Stimulated activated effector memory CD8-positive, alpha-beta T cell treated with anti-CD3 and anti-CD28 coated beads, Interleukin-12 subunit alpha, Interleukin-12 subunit beta, amount 100 ng/mL, for 72 hours (primary cell): ENCODE measurements around the gene TEX29.

ENCODE experiments used
- ATAC-seq: fragments of 150-1000 bp; cut with Tn5 transposase; 2 replicates; pipeline ENCODE4 v1.10.0; 2021
- DNase-seq, 2 donors: peaks; one replicate each; pipeline ENCODE4 v3.0.0; 2021 to 2022; ENCODE audit warnings: low spot score in 2 of 2
- H3K27ac Mint-ChIP-seq: one replicate; pipeline ENCODE4 v1.8.0; 2022; ENCODE audit warnings: mild to moderate bottlenecking, mixed read lengths
- H3K36me3 Mint-ChIP-seq: one replicate; pipeline ENCODE4 v1.8.0; 2022; ENCODE audit warnings: mild to moderate bottlenecking, mixed read lengths
- H3K4me1 Mint-ChIP-seq: one replicate; pipeline ENCODE4 v1.8.0; 2022; ENCODE audit warnings: mixed read lengths
- H3K4me3 Mint-ChIP-seq: one replicate; pipeline ENCODE4 v1.8.0; 2022; ENCODE audit warnings: mild to moderate bottlenecking, mixed read lengths
- H3K9me3 Mint-ChIP-seq: one replicate; pipeline ENCODE4 v1.8.0; 2022; ENCODE audit warnings: mixed read lengths

TEX29 gene

DNA sequence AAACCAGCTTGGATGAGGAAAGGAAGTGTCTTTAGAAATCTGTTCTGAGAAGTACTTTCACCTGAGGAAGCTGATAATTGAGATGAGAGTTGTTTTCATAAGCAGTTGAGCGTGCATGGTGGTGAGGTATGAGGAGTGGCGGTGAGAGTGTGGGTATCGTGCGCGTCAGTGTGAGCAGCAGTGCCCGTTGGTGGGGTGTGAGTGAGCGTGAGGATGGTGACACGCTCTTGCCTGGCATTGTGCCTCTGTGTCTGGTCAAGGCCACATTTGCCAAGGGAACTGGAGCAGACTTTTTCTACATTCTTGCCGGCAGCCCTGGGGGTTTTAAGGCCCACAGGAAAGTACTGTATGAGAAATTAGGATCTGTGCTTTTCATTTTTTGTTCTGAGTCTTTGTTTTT is 36.5 kb upstream of the TEX29 start:
- Mint-ChIP-seq H3K4me3 (no peak overlapping the region), H3K4me1 (peaks cover 5% of the 10 kb centered on the region), H3K9me3 (no peaks in the 10 kb centered on the region), H3K36me3 (peaks cover 100% of the 10 kb centered on the region), H3K27ac (no peak overlapping the region)
- DNase-seq, result no peak
- ATAC-seq, result no peak

DNA sequence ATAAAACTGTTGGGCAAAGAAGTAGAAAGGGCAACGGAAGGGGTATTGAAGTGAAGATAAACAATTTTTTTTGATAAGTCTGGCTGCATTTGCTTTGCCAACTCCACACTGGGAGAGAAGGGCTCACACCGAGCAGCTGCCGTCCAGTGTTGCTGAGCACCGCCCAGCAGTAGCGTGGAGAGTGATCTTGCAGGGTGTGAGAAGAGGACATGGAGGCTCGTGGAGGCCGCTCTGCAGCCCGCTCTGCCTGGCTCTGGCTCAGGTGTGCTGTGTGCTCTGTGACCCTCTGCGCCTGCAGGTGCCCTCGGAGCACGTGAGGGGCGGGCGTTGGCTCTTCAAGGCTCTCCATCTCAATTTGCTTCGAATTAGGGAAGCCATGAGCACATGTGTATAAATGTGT is 35.9 kb upstream of the TEX29 start:
- Mint-ChIP-seq H3K36me3 (peaks cover 100% of the 10 kb centered on the region), H3K4me1 (peaks cover 5% of the 10 kb centered on the region), H3K9me3 (no peaks in the 10 kb centered on the region), H3K27ac (no peak overlapping the region), H3K4me3 (no peak overlapping the region)
- DNase-seq (no peak), ATAC-seq (no peak)

GRCh38 chr13:111286162-111286561 is 34.3 kb upstream of the TEX29 start:
- Mint-ChIP-seq H3K4me3 (no peak overlapping the region), H3K27ac (no peak overlapping the region), H3K36me3 (peaks cover 100% of the 10 kb centered on the region), H3K4me1 (peaks cover 5% of the 10 kb centered on the region), H3K9me3 (no peaks in the 10 kb centered on the region)
- DNase-seq, result no peak
- ATAC-seq, result no peak

GRCh38 chr13:111286749-111287148 is 33.7 kb upstream of the TEX29 start:
- ATAC-seq, result no peak
- no peak overlapping the region for H3K27ac Mint-ChIP-seq
- H3K4me1 Mint-ChIP-seq, result peaks cover 5% of the 10 kb centered on the region
- no peak overlapping the region for H3K4me3 Mint-ChIP-seq
- DNase-seq, result no peak
- peaks cover 100% of the 10 kb centered on the region for H3K36me3 Mint-ChIP-seq
- no peaks in the 10 kb centered on the region for H3K9me3 Mint-ChIP-seq

DNA sequence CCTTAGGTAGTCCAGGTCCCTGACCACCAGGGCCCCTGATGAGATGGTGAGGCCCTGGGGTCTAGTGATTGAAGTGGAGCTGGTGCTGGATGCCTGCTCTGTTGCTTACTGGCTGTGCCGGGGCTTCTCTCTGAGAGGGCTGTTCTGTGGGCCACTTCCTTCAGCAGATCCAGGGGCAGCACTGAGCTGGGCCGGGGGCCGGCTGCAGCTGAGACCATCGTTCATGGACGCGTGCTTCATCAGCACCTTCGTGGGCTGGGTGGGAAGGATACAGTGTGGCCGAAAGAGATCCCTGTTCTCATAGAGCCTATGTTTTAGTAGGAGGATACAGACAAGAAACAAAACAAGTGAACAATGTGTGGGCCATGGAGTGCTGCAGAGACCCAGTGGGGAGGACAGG is 33.2 kb upstream of the TEX29 start:
- H3K9me3 Mint-ChIP-seq, result no peaks in the 10 kb centered on the region
- ATAC-seq (no peak), DNase-seq (no peak)
- H3K27ac Mint-ChIP-seq, result no peak overlapping the region
- H3K36me3 Mint-ChIP-seq, result peaks cover 100% of the 10 kb centered on the region
- H3K4me3 Mint-ChIP-seq, result no peak overlapping the region
- peaks cover 5% of the 10 kb centered on the region for H3K4me1 Mint-ChIP-seq

DNA sequence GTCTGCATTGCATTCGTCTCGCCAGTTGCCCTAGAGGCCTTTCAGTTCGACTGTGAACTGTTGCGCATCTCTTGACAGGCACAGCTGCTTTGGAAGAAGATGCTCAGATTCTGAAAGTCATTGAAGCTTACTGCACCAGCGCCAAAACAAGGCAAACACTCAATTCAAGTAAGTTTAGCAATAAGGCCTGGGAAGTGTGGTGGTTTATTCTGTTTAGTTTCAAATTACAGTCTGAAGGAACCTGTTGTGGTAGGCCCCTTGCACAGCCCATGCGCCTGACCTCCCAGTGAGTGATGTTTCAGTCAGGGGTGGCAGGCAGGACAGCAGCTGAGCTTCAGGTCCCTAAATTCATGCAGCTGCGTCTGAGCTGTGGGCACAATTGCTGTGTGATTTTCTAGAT is 32.2 kb upstream of the TEX29 start:
- no peak for ATAC-seq
- no peak for DNase-seq
- Mint-ChIP-seq H3K4me3 (no peak overlapping the region), H3K4me1 (peaks cover 5% of the 10 kb centered on the region), H3K27ac (no peak overlapping the region), H3K9me3 (no peaks in the 10 kb centered on the region), H3K36me3 (peaks cover 99% of the 10 kb centered on the region)

- no peak for ATAC-seq
- DNase-seq, result no peak
- no peak overlapping the region for H3K27ac Mint-ChIP-seq
- no peak overlapping the region for H3K4me3 Mint-ChIP-seq
- H3K9me3 Mint-ChIP-seq, result no peaks in the 10 kb centered on the region
- peaks cover 5% of the 10 kb centered on the region for H3K4me1 Mint-ChIP-seq
- peaks cover 96% of the 10 kb centered on the region for H3K36me3 Mint-ChIP-seq
Measured at GRCh38 chr13:111289251-111289650, 31.2 kb upstream of the TEX29 start.

DNA sequence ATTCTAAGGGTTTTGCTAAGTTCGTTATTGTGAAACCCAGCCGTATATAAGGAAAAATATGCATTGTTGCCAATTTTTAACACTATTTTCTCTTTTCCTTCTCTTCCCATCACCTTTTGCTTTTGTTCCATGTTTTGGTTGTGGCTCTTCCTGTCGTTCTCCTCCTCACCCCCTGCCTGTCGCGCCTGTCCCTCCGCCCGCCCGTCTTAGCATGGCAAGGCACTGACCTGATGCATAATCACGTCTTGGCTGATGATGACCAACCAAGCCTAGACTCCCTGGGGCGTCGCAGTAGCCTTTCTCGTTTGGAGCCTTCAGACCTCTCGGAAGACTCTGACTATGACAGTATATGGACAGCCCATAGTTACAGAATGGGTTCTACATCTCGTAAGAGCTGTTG is 28.5 kb upstream of the TEX29 start:
- Mint-ChIP-seq H3K9me3 (no peaks in the 10 kb centered on the region), H3K27ac (no peak overlapping the region), H3K4me3 (no peak overlapping the region), H3K36me3 (peaks cover 76% of the 10 kb centered on the region), H3K4me1 (peaks cover 19% of the 10 kb centered on the region)
- ATAC-seq (no peak), DNase-seq (no peak)

- H3K4me1 Mint-ChIP-seq, result peaks cover 14% of the 10 kb centered on the region
- no peak overlapping the region for H3K27ac Mint-ChIP-seq
- no peak overlapping the region for H3K4me3 Mint-ChIP-seq
- DNase-seq, result no peak
- no peak for ATAC-seq
- no peaks in the 10 kb centered on the region for H3K9me3 Mint-ChIP-seq
- peaks cover 75% of the 10 kb centered on the region for H3K36me3 Mint-ChIP-seq
Measured at GRCh38 chr13:111292710-111293485, 27.5 kb upstream of the TEX29 start.

DNA sequence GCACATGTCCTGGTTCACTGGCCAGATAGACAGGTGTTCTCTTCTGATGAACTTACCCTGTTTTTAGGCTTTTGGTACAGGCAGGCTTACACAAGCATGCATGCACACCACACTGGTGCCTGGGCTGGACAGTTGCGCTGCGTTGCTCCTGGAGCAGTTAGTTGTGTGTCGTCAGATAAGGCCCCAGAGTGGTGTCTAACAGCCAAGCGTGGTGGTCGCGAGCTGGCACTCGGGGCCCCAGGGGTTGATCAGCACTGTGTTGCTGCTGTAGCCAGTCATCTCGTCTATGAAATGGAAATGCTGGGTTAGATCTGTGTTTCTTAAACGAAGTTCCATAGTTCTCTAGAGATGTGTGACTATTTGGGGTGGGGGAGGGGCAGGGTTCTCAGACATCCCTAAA is 24.6 kb upstream of the TEX29 start:
- DNase-seq (no peak), ATAC-seq (no peak)
- Mint-ChIP-seq H3K36me3 (peaks cover 75% of the 10 kb centered on the region), H3K4me3 (no peak overlapping the region), H3K27ac (peak overlapping the region; percentile 52), H3K9me3 (no peaks in the 10 kb centered on the region), H3K4me1 (peaks cover 14% of the 10 kb centered on the region)

- peaks cover 75% of the 10 kb centered on the region for H3K36me3 Mint-ChIP-seq
Measured at GRCh38 chr13:111296417-111296816, 24.0 kb upstream of the TEX29 start.

GRCh38 chr13:111298214-111298975 is 22.0 kb upstream of the TEX29 start:
- H3K4me3 Mint-ChIP-seq, result no peak overlapping the region
- H3K4me1 Mint-ChIP-seq, result peaks cover 14% of the 10 kb centered on the region
- H3K9me3 Mint-ChIP-seq, result no peaks in the 10 kb centered on the region
- DNase-seq, result no peak
- peaks cover 74% of the 10 kb centered on the region for H3K36me3 Mint-ChIP-seq
- ATAC-seq, result no peak
- H3K27ac Mint-ChIP-seq, result no peak overlapping the region

More at GRCh38 chr13:111296417-111296816, 24.0 kb upstream of the TEX29 start:
- no peak for ATAC-seq
- H3K9me3 Mint-ChIP-seq, result no peaks in the 10 kb centered on the region
- H3K27ac Mint-ChIP-seq, result no peak overlapping the region
- peaks cover 14% of the 10 kb centered on the region for H3K4me1 Mint-ChIP-seq
- H3K4me3 Mint-ChIP-seq, result no peak overlapping the region
- DNase-seq, result no peak

DNA sequence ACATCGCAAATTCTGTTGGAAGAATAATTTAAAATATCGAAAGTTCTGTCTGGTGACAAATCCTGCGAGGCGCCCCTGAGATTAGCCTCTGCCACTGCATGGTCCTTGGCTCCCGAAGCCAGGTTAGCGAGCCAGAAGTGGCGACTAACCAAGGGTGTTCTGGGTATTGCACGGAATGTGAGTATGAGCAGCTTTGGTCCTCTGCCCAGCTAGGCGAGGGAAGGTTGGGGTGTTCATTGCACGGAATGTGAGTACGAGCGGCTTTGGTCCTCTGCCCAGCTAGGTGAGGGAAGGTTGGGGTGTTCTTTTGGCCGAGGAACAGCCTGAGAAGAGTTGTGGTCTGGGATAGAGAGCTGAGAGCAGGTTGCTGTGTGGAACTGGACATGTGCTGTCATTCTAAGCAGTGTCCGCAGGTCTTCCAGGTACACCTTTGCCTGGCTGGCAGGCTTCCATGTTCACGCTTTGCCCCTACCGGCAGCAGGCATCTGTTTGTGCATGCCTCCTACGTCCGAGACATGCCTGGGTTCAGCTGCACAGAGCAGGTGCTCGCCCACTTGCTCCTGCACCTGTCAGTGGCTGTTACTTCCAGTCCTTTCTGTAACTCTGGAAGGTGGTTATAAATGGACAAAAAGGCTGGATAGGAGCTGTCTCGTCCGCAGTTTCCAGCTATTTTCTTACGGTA is 18.3 kb upstream of the TEX29 start:
- Mint-ChIP-seq H3K9me3 (no peaks in the 10 kb centered on the region), H3K27ac (peak overlapping the region; percentile 52), H3K4me3 (no peak overlapping the region), H3K36me3 (peaks cover 95% of the 10 kb centered on the region), H3K4me1 (peaks cover 16% of the 10 kb centered on the region)
- ATAC-seq (no peak), DNase-seq (no peak)

- peaks cover 81% of the 10 kb centered on the region for H3K36me3 Mint-ChIP-seq
- H3K4me1 Mint-ChIP-seq, result peaks cover 16% of the 10 kb centered on the region
- DNase-seq, result no peak
- peak overlapping the region; percentile 75 for H3K27ac Mint-ChIP-seq
- no peaks in the 10 kb centered on the region for H3K9me3 Mint-ChIP-seq
- no peak overlapping the region for H3K4me3 Mint-ChIP-seq
- no peak for ATAC-seq
Measured at GRCh38 chr13:111303559-111303958, 16.9 kb upstream of the TEX29 start.

- peak overlapping the region; percentile 48 for H3K4me3 Mint-ChIP-seq
- DNase-seq (peak in 1 of 2 donors; percentile 58), ATAC-seq (peak; percentile 92)
- H3K4me1 Mint-ChIP-seq, result peaks cover 16% of the 10 kb centered on the region
- peaks cover 76% of the 10 kb centered on the region for H3K36me3 Mint-ChIP-seq
- H3K9me3 Mint-ChIP-seq, result peaks cover 1% of the 10 kb centered on the region
- peak overlapping the region; percentile 75 for H3K27ac Mint-ChIP-seq
Measured at GRCh38 chr13:111304041-111304544, 16.3 kb upstream of the TEX29 start.
